Measurements from ENCODE around the gene TTC31. TPM values are rescaled to one million over a fixed set of nuclear protein-coding genes. Genes with fewer than 3 reads are reported as not detected.

TTC31 gene
- total RNA-seq, 1 donor from 2014 or later = 16.8 TPM

DNA sequence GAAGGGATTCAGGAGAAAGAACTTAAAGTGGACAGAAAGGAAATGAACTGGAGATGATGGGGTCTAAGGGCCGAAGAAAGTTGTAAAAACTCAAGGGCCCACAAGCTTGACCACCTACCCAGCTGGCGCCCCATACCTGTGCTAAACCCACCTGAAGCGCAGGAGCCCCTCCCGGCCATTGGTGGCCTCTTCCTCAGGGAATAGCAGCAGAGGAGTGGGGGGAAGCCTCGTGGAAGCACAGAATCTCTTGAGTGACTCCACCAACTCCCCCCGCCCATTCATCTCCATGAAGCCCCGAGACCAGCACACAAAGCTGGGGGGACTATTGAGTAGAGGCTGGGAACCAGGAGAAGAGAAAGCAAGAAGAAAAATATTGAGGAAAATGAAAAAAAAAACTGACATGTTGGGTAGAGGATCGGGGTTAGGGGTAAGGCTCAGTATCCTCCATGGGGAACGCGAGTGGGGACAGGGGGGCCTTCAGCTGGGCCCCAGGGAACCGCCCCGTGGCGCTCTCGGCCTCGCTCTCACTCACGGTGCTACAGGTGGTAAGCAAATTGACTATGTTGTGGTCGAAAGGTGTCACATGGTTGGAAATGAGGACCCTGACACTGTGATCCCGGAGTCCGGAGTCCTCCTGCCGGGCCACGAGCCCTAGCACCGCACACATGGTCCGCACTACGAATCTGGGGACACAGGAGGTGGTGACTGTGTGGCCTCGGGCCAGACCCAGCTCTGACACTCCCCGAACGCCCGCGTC is 45.9 kb downstream of the TTC31 start:
- TF ChIP-seq, protein P1, sequence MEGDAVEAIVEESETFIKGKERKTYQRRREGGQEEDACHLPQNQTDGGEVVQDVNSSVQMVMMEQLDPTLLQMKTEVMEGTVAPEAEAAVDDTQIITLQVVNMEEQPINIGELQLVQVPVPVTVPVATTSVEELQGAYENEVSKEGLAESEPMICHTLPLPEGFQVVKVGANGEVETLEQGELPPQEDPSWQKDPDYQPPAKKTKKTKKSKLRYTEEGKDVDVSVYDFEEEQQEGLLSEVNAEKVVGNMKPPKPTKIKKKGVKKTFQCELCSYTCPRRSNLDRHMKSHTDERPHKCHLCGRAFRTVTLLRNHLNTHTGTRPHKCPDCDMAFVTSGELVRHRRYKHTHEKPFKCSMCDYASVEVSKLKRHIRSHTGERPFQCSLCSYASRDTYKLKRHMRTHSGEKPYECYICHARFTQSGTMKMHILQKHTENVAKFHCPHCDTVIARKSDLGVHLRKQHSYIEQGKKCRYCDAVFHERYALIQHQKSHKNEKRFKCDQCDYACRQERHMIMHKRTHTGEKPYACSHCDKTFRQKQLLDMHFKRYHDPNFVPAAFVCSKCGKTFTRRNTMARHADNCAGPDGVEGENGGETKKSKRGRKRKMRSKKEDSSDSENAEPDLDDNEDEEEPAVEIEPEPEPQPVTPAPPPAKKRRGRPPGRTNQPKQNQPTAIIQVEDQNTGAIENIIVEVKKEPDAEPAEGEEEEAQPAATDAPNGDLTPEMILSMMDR (IDR thresholded peaks at IDR 0.05; ENCODE audit: unreplicated experiment) = no peak
- H3K27me3 Mint-ChIP-seq (ENCODE audit: unreplicated experiment) = peaks cover 12% of the 10 kb centered on the region
- no peaks in the 10 kb centered on the region for H3K9me3 Mint-ChIP-seq (ENCODE audit: unreplicated experiment)
- peak overlapping the region; percentile 98 for H3K4me3 Mint-ChIP-seq (ENCODE audit: unreplicated experiment)
- H3K27ac Mint-ChIP-seq (ENCODE audit: unreplicated experiment) = peak overlapping the region; percentile 96
- peaks cover 43% of the 10 kb centered on the region for H3K36me3 Mint-ChIP-seq (ENCODE audit: low read depth, unreplicated experiment)
- DNase-seq (ENCODE audit: low spot score) = no peak
- peaks cover 26% of the 10 kb centered on the region for H3K4me1 Mint-ChIP-seq (ENCODE audit: unreplicated experiment)

GRCh38 chr2:74529357-74530238 is 46.7 kb downstream of the TTC31 start, which contains the start of the genes AUP1 and HTRA2:
TSS of gene AUP1 (minus strand) at chr2:74529706. CDS start at chr2:74529629, 77 bp downstream.
TSS of gene HTRA2 (plus strand) at chr2:74529933. CDS start at chr2:74530007, 74 bp downstream.
- Mint-ChIP-seq H3K27ac (ENCODE audit: unreplicated experiment) (peak within 1 kb of the TSS; percentile 96), H3K27me3 (ENCODE audit: unreplicated experiment) (peaks cover 12% of the 10 kb centered on the region), H3K9me3 (ENCODE audit: unreplicated experiment) (no peaks in the 10 kb centered on the region), H3K4me3 (ENCODE audit: unreplicated experiment) (peak within 1 kb of the TSS; percentile 98), H3K4me1 (ENCODE audit: unreplicated experiment) (peaks cover 26% of the 10 kb centered on the region), H3K36me3 (ENCODE audit: low read depth, unreplicated experiment) (peaks cover 43% of the 10 kb centered on the region)
- TF ChIP-seq, protein P1 (IDR thresholded peaks at IDR 0.05; ENCODE audit: unreplicated experiment) = no peak
- DNase-seq (ENCODE audit: low spot score) = peak; percentile 96

DNA sequence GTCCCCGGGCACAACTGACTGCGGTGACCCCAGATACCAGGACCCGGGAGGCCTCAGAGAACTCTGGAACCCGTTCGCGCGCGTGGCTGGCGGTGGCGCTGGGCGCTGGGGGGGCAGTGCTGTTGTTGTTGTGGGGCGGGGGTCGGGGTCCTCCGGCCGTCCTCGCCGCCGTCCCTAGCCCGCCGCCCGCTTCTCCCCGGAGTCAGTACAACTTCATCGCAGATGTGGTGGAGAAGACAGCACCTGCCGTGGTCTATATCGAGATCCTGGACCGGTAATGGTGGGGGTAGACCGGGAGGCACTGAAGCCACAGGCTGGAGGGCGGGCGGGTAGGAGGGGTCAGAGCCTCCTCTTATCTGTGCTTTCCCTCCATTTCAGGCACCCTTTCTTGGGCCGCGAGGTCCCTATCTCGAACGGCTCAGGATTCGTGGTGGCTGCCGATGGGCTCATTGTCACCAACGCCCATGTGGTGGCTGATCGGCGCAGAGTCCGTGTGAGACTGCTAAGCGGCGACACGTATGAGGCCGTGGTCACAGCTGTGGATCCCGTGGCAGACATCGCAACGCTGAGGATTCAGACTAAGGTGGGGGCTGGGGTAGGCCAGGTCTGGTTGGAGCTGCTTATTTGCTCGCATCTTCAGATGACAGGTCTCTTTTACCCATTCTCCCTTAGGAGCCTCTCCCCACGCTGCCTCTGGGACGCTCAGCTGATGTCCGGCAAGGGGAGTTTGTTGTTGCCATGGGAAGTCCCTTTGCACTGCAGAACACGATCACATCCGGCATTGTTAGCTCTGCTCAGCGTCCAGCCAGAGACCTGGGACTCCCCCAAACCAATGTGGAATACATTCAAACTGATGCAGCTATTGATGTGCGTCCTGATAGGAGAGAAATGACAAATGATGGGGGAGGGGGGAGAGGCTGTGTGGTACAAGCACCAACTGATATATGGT is 47.6 kb downstream of the TTC31 start:
- Mint-ChIP-seq H3K36me3 (ENCODE audit: low read depth, unreplicated experiment) (peaks cover 39% of the 10 kb centered on the region), H3K4me3 (ENCODE audit: unreplicated experiment) (peak overlapping the region; percentile 87), H3K27me3 (ENCODE audit: unreplicated experiment) (peaks cover 12% of the 10 kb centered on the region), H3K4me1 (ENCODE audit: unreplicated experiment) (peaks cover 26% of the 10 kb centered on the region), H3K9me3 (ENCODE audit: unreplicated experiment) (no peaks in the 10 kb centered on the region), H3K27ac (ENCODE audit: unreplicated experiment) (peak overlapping the region; percentile 48)
- TF ChIP-seq, protein P1 (IDR thresholded peaks at IDR 0.05; ENCODE audit: unreplicated experiment) = no peak
- DNase-seq (ENCODE audit: low spot score) = peak; percentile 29

DNA sequence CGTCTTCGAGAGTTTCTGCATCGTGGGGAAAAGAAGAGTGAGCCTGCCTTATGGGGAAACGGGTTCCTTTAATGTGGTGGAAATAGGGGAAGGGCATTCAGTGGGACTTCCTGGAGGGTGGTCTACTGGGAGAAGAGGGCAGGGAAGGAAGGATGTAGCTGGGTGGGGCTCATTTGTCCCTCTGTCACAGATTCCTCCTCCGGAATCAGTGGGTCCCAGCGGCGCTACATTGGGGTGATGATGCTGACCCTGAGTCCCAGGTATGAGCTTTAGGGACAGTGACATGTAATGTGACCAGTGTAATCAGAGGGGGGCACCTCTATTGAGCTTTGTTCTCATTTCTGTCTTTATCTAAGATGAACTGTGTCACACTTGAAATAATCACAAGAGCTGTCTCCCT is 48.8 kb downstream of the TTC31 start:
- DNase-seq (ENCODE audit: low spot score) = no peak

More for the DNA sequence above, 48.8 kb downstream of the TTC31 start:
- Mint-ChIP-seq H3K4me3 (ENCODE audit: unreplicated experiment) (peak overlapping the region; percentile 62), H3K4me1 (ENCODE audit: unreplicated experiment) (peaks cover 18% of the 10 kb centered on the region), H3K27ac (ENCODE audit: unreplicated experiment) (peak overlapping the region; percentile 25), H3K36me3 (ENCODE audit: low read depth, unreplicated experiment) (peaks cover 33% of the 10 kb centered on the region), H3K27me3 (ENCODE audit: unreplicated experiment) (peaks cover 12% of the 10 kb centered on the region), H3K9me3 (ENCODE audit: unreplicated experiment) (no peaks in the 10 kb centered on the region)
- TF ChIP-seq, protein P1 (IDR thresholded peaks at IDR 0.05; ENCODE audit: unreplicated experiment) = no peak

Data from endothelial cell (in vitro differentiated cells).